ENCODE data around the gene KCNT1. TPM values are rescaled to one million over a fixed set of nuclear protein-coding genes. Genes with fewer than 3 reads are reported as not detected.

Gene KCNT1
- total RNA-seq, 1 experiment from 2014 or later: 0.10 TPM

DNA sequence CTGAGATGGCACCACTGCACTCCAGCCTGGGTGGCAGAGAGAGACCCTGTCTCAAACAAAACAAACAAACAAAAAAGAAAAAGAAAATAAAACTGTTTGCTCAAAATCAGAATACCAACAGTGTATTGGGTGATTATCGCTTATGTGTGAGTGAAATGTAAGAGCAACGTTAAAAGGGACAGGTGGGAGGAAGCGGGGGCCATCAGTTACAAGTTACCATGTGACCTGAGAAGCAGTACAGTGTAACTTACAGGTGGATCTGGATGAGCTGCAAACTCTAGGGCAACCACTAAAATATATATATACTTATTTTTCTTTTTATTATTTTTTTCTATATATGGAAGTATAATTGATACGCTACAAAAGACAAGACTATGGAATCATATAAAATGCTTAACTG is 93.4 kb downstream of the KCNT1 start:
- no peaks in the 10 kb centered on the region for H3K27me3 ChIP-seq (ENCODE audit: control insufficient read depth, insufficient read depth, low read length)

DNA sequence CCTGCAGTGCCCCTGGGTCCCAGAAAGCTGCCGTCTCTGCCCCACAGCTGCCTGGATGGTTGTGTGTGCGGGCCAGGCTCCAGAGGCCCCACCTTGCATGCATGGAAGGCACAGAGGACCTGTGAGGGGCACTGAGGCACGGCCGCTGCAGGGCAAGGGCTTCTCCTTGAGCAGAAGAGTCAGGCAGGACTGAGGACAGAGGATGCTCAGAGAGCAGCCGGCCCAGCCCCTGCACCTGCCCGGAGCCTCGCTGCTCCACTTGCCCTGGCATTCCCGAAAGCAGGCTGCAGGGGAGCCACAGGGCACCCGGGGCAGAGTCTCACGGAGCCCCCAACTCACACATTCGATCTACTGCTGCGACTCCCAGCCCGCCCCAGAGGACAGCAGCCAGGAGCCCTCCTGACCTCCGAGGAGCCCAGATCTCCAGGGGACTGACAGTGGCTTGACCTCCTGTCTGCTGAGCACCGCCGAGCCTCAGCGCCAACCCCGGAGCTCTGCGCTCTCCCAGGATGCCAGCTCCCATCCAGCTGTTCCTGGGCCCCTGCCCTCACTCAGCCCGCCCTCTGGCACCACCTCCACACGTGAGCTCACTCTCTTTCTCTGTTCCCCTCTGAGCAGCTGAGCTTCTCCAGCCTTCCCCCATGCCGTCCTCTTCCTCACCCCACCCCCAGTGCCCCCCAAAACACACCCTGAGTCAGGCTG is 95.0 kb downstream of the KCNT1 start:
- no peak overlapping the region for H3K4me3 ChIP-seq (ENCODE audit: insufficient read depth, low read depth, low read length)
- H3K36me3 ChIP-seq (replicated peaks; ENCODE audit: control insufficient read depth, insufficient read depth, low read length): no peaks in the 10 kb centered on the region
- H3K27me3 ChIP-seq (ENCODE audit: control insufficient read depth, insufficient read depth, low read length): no peaks in the 10 kb centered on the region
- DNase-seq: peak; percentile 72

More for the DNA sequence above, 93.4 kb downstream of the KCNT1 start:
- no peak for DNase-seq
- Histone ChIP-seq H3K36me3 (replicated peaks; ENCODE audit: control insufficient read depth, insufficient read depth, low read length) (no peaks in the 10 kb centered on the region), H3K4me3 (ENCODE audit: insufficient read depth, low read depth, low read length) (no peak overlapping the region)

DNA sequence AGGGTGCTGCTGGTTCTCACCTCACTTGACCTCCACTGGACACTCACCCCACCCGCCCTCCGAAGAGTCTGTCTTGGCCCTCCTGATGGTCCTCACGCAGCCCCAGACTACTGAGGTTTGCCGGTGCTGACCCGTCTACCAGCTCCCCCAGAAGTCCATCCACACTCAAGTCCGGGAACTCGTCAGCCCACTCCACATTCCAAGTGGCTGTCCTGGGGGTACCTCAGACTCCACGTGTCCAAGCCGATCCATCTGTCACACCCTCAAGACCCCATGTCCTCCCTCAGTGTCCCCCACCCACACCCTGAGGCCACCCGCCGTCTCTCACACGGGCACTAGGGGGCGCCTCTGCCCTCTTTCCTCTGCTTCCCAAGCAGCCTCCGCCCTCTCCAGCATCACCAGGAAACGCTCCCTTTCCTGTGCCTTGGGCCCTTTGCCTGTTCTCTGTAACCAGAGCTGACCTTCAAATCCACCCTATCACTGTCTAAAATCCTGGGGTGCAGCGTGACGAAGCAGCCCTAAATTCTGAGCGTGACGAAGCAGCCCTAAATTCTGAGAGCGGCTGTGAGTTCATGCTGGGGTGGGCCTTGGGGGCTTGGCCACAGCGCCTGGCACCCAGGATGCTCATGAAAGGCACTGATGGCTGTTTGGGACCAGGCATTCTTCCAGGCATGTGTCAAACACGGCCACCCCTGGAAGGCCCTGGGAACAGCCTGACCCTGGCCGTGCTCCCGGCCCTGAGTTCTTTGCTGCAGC is 95.7 kb downstream of the KCNT1 start:
- H3K36me3 ChIP-seq (replicated peaks; ENCODE audit: control insufficient read depth, insufficient read depth, low read length): no peaks in the 10 kb centered on the region
- no peak overlapping the region for H3K4me3 ChIP-seq (ENCODE audit: insufficient read depth, low read depth, low read length)
- DNase-seq: peak; percentile 97
- H3K27me3 ChIP-seq (ENCODE audit: control insufficient read depth, insufficient read depth, low read length): no peaks in the 10 kb centered on the region

GRCh38 chr9:135798263-135798585 is 96.2 kb downstream of the KCNT1 start:
- DNase-seq: no peak
- no peaks in the 10 kb centered on the region for H3K27me3 ChIP-seq (ENCODE audit: control insufficient read depth, insufficient read depth, low read length)
- H3K36me3 ChIP-seq (replicated peaks; ENCODE audit: control insufficient read depth, insufficient read depth, low read length): no peaks in the 10 kb centered on the region
- H3K4me3 ChIP-seq (ENCODE audit: insufficient read depth, low read depth, low read length): no peak overlapping the region

GRCh38 chr9:135799261-135799660 is 97.3 kb downstream of the KCNT1 start:
- H3K27me3 ChIP-seq (ENCODE audit: control insufficient read depth, insufficient read depth, low read length): no peaks in the 10 kb centered on the region
- H3K36me3 ChIP-seq (replicated peaks; ENCODE audit: control insufficient read depth, insufficient read depth, low read length): no peaks in the 10 kb centered on the region
- no peak overlapping the region for H3K4me3 ChIP-seq (ENCODE audit: insufficient read depth, low read depth, low read length)
- DNase-seq: no peak

DNA sequence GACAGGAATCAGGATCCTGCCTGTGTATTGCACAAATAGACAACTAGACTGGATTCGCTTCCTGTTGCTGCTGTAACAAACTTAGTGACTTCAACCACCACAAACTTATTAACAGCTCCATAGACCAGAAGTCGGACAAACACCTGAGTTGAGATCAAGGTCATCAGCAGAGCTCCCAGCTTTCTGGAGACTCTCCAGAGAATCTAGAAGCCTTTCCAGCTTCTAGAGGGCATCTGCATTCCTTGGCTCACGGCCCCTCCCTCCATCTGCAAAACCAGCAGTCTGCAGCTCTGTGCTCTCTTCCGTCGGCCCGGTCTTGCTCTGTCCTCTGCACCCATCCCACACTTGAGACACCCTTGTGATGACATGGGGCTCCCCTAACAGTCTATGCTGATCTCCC is 99.1 kb downstream of the KCNT1 start:
- no peaks in the 10 kb centered on the region for H3K27me3 ChIP-seq (ENCODE audit: control insufficient read depth, insufficient read depth, low read length)
- H3K4me3 ChIP-seq (ENCODE audit: insufficient read depth, low read depth, low read length): no peak overlapping the region
- no peaks in the 10 kb centered on the region for H3K36me3 ChIP-seq (replicated peaks; ENCODE audit: control insufficient read depth, insufficient read depth, low read length)
- no peak for DNase-seq

DNA sequence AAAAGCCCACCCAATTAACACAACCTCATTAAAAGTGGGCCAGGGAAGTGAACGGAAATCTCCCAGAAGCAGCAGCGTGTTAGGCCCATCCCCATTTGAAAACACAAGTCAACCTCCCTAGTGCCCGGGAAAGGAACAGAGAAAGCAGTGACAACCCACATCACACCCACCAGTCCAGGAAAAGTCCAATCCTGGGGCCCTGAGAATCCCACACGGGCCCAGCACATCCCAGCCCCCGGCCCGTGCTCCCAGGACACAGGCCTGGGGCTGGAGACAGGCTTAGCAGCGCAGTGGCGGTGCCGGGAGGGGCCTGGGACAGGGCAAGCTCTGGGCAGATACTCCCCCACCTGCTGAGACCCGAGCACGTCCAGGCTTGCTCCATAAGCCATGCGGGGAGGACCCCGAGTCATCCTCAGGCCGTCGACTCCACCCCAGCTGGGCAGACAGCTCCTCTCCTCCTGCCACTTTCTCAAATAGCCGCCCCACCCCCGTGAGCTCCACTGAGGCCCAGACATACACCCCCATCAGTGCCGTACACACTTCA is 101.0 kb downstream of the KCNT1 start:
- no peaks in the 10 kb centered on the region for H3K36me3 ChIP-seq (replicated peaks; ENCODE audit: control insufficient read depth, insufficient read depth, low read length)
- no peaks in the 10 kb centered on the region for H3K27me3 ChIP-seq (ENCODE audit: control insufficient read depth, insufficient read depth, low read length)
- H3K4me3 ChIP-seq (ENCODE audit: insufficient read depth, low read depth, low read length): no peak overlapping the region
- DNase-seq: peak; percentile 76

DNA sequence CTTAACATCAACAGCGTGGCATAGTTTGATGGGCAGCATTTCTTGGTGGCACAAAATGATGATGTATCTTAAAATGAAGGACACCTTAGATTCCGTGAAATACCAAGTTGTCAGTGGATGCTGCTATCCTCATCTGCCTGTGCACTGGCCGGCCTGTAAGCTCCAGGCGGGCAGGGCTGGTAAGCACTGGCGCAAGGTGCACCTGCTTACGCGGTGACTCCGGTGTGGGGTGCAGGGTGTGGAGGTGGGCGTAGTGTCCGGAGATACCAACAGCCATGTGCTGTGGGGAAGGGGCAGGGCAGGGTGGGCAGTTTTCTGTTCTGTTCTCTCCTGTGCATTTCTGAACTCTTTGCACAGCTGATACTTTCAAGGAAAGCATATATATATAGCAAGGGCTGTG is 101.5 kb downstream of the KCNT1 start:
- H3K4me3 ChIP-seq (ENCODE audit: insufficient read depth, low read depth, low read length): no peak overlapping the region
- DNase-seq: no peak
- H3K36me3 ChIP-seq (replicated peaks; ENCODE audit: control insufficient read depth, insufficient read depth, low read length): no peaks in the 10 kb centered on the region
- H3K27me3 ChIP-seq (ENCODE audit: control insufficient read depth, insufficient read depth, low read length): no peaks in the 10 kb centered on the region

DNA sequence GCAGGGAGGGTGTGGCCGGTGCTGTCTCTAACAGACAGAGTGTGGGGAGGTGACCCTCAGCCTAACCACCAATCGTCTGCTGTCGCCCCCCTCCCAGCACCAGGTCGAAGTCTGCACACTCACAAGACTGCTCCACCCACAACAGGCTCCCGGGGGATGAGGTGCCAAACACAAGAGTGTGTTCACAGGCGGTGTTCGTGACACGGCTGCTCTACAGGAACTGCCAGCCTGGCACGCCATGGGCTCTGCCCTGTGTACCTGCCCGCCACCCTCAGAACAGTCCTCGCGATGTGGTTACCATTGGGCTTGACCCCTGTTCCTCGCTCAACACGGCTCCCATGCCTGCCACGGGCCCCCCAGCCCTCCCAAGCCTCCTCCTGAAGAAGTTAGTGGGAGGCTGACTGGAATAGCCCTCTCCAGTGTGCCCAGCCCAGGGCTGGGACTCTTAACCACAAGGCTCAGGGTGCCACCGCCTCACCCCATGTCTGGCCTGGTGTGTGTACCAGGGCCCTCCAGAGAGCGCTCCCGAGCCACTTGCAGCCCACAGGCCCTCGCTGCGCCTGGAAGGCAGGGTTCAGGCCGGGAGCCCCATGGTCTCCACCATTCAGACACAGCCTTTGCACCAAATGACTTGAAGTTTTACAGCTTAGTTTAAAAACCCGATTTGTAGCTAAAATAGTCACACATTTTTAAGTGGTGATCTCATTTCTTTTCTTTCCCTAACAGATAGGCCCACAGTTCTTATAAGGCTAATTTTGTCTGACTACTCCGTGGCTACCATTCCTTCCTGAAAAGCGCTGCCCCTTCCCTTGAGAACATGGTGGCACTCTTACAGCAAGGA is 102.8 kb downstream of the KCNT1 start:
- H3K4me3 ChIP-seq (ENCODE audit: insufficient read depth, low read depth, low read length): no peak overlapping the region
- peaks cover 2% of the 10 kb centered on the region; the same call in 1 of the 2 replicates for H3K36me3 ChIP-seq (replicated peaks; ENCODE audit: control insufficient read depth, insufficient read depth, low read length)
- peak; percentile 91 for DNase-seq
- H3K27me3 ChIP-seq (ENCODE audit: control insufficient read depth, insufficient read depth, low read length): no peaks in the 10 kb centered on the region

GRCh38 chr9:135805422-135806022 is 103.5 kb downstream of the KCNT1 start:
- Histone ChIP-seq H3K36me3 (replicated peaks; ENCODE audit: control insufficient read depth, insufficient read depth, low read length) (peaks cover 7% of the 10 kb centered on the region), H3K4me3 (ENCODE audit: insufficient read depth, low read depth, low read length) (no peak overlapping the region), H3K27me3 (ENCODE audit: control insufficient read depth, insufficient read depth, low read length) (no peaks in the 10 kb centered on the region)
- DNase-seq: peak; percentile 61

- no peak overlapping the region for H3K4me3 ChIP-seq (ENCODE audit: insufficient read depth, low read depth, low read length)
- no peaks in the 10 kb centered on the region for H3K27me3 ChIP-seq (ENCODE audit: control insufficient read depth, insufficient read depth, low read length)
- peaks cover 27% of the 10 kb centered on the region for H3K36me3 ChIP-seq (replicated peaks; ENCODE audit: control insufficient read depth, insufficient read depth, low read length)
- DNase-seq: no peak
Measured at GRCh38 chr9:135809166-135809565, 107.2 kb downstream of the KCNT1 start.

DNA sequence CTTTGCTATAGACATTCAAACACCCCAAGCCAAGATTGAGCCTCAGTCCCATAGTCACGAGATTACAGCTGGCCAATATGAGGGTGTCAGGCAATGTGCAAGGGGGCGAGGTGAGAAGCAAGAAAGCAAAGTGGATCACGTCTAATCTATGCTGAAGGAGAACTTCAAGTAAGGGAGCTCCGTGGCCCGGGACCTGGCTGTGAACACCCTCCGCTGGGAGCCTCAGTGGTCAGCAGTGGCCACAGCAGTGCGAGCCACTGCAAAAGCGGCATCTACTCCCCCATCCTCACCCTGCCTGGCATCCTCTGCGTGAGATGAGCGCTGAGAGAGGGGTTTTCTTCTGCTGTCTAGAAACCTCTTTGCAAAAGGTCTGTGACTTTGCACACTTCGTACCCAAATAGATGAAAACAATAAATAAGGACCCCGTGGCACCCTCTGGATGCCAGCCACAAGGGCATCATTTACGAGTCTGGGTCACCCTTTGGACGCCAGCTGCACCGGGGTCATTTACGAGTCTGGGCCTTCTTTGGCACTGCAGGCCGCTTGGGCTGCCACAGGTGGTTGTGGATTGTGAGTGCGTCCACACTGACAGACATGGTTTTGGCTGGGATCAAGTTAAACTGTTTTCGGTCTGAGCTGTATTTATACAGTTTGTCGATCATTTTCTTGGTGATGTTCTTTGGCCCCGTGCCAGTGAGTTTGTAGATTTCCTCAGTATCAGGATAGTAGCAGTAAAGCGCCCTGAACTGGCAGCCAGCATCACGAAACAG is 109.0 kb downstream of the KCNT1 start:
- Histone ChIP-seq H3K27me3 (ENCODE audit: control insufficient read depth, insufficient read depth, low read length) (no peaks in the 10 kb centered on the region), H3K36me3 (replicated peaks; ENCODE audit: control insufficient read depth, insufficient read depth, low read length) (peaks cover 36% of the 10 kb centered on the region), H3K4me3 (ENCODE audit: insufficient read depth, low read depth, low read length) (no peak overlapping the region)
- no peak for DNase-seq

DNA sequence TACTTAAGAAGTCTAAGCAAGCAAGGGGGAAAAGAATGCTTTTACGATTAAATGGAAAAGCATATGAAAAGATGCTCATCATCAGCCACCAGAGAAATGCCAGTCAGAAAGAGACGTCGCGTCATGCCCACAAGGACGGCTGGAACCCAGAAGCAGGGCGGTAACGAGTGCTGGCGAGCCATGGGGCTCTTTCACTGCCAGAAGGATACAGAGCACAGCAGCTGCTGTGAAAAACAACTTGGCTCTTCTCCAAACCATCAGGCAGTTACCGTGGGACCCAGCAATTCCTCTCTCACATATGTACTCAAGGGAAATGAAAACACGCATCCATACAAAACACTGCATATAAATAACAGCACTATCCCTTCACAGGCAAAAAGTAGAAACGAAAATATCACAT is 109.8 kb downstream of the KCNT1 start:
- Histone ChIP-seq H3K27me3 (ENCODE audit: control insufficient read depth, insufficient read depth, low read length) (no peaks in the 10 kb centered on the region), H3K4me3 (ENCODE audit: insufficient read depth, low read depth, low read length) (no peak overlapping the region), H3K36me3 (replicated peaks; ENCODE audit: control insufficient read depth, insufficient read depth, low read length) (peaks cover 40% of the 10 kb centered on the region)
- DNase-seq: no peak

- H3K27me3 ChIP-seq (ENCODE audit: control insufficient read depth, insufficient read depth, low read length): no peaks in the 10 kb centered on the region
- H3K36me3 ChIP-seq (replicated peaks; ENCODE audit: control insufficient read depth, insufficient read depth, low read length): peaks cover 44% of the 10 kb centered on the region
- no peak overlapping the region for H3K4me3 ChIP-seq (ENCODE audit: insufficient read depth, low read depth, low read length)
- no peak for DNase-seq
Measured at GRCh38 chr9:135812961-135813360, 111.0 kb downstream of the KCNT1 start.
